Activated CD8-positive, alpha-beta T cell treated with anti-CD3 and anti-CD28 coated beads for 36 hours (primary cell): ENCODE results near the gene DUSP12. TPM values are rescaled to one million over a fixed set of nuclear protein-coding genes. Genes with fewer than 3 reads are reported as not detected.

ENCODE experiments used
- ATAC-seq: fragments of 200-7000 bp; cut with Tn5 transposase; one replicate; pipeline ENCODE4 v1.10.0; 2021; ENCODE audit warnings: mild to moderate bottlenecking, moderate library complexity
- CTCF ChIA-PET: fragments of 350-600 bp; sonication (Branson Sonifier 250); formaldehyde crosslinking; loops from one replicate; lab custom pipeline; 2021; ENCODE audit warnings: antibody characterized with exemption; lab: Charles Lee
- POLR2A ChIA-PET: fragments of 350-600 bp; sonication (Branson Sonifier 250); formaldehyde crosslinking; loops from one replicate; lab custom pipeline; 2021; ENCODE audit warnings: antibody characterized with exemption; lab: Charles Lee
- DNase-seq: peaks from one replicate; pipeline ENCODE4 v3.0.0-alpha.2; 2020
- H3K27ac Mint-ChIP-seq: one replicate; pipeline ENCODE4 v1.8.0; 2021; ENCODE audit warnings: mild to moderate bottlenecking, mixed read lengths
- H3K27me3 Mint-ChIP-seq: one replicate; pipeline ENCODE4 v1.8.0; 2021; ENCODE audit warnings: mixed read lengths
- H3K36me3 Mint-ChIP-seq: one replicate; pipeline ENCODE4 v1.8.0; 2021; ENCODE audit warnings: low read depth, mixed read lengths
- H3K4me1 Mint-ChIP-seq: one replicate; pipeline ENCODE4 v1.8.0; 2021; ENCODE audit warnings: low read depth, mixed read lengths
- H3K4me3 Mint-ChIP-seq: one replicate; pipeline ENCODE4 v1.8.0; 2021; ENCODE audit warnings: mild to moderate bottlenecking, moderate library complexity, mixed read lengths
- H3K9me3 Mint-ChIP-seq: one replicate; pipeline ENCODE4 v1.8.0; 2021; ENCODE audit warnings: mixed read lengths
- CTCF ChIP-seq: fragments of 200-600 bp; IDR thresholded peaks from one replicate; pipeline ENCODE4 v1.8.0; 2022; ENCODE audit warnings: antibody characterized with exemption, mild to moderate bottlenecking
- intact Hi-C: fragments of 100-400 bp; cut with micrococcal nuclease; formaldehyde crosslinking; loops from one replicate; pipeline ENCODE4 v1.10.0; 2022
- total RNA-seq, 2 experiments: library from RNA; stranded (reverse); gene quantifications; one replicate each; pipeline ENCODE4 v1.2.3, GENCODE V29; 2021

Gene DUSP12
- total RNA-seq, 2 experiments from 2014 or later: 25.3 to 25.4 TPM

GRCh38 chr1:161777261-161777660 lies 27.7 kb downstream of the DUSP12 start:
- Mint-ChIP-seq H3K36me3 (peaks cover 9% of the 10 kb centered on the region), H3K9me3 (no peaks in the 10 kb centered on the region), H3K27ac (no peak overlapping the region), H3K4me1 (peaks cover 15% of the 10 kb centered on the region), H3K4me3 (no peak overlapping the region), H3K27me3 (no peaks in the 10 kb centered on the region)
- ChIA-PET CTCF (interaction anchor here (1.4 kb wide), 1 partner anchor 15 kb away, joined by 7 read pairs; no protein-coding TSS in a partner anchor), POLR2A (interaction anchor here (1.4 kb wide), 1 partner anchor 10 kb away, joined by 3 read pairs; no protein-coding TSS in a partner anchor)
- no peak for ATAC-seq
- DNase-seq: no peak
- intact Hi-C loops: no loop called here
- no peak for TF ChIP-seq CTCF

- Mint-ChIP-seq H3K27me3 (no peaks in the 10 kb centered on the region), H3K36me3 (peaks cover 13% of the 10 kb centered on the region), H3K27ac (no peak overlapping the region), H3K4me1 (peaks cover 12% of the 10 kb centered on the region), H3K4me3 (no peak overlapping the region), H3K9me3 (no peaks in the 10 kb centered on the region)
- POLR2A ChIA-PET: no interaction called here
- ATAC-seq: no peak
- DNase-seq: no peak
- intact Hi-C loops: no loop called here
- no peak for TF ChIP-seq CTCF
- CTCF ChIA-PET: interaction anchor here (1.1 kb wide), 1 partner anchor 14 kb away, joined by 3 read pairs; no protein-coding TSS in a partner anchor
Measured at GRCh38 chr1:161778522-161778921, 28.9 kb downstream of the DUSP12 start.

DNA sequence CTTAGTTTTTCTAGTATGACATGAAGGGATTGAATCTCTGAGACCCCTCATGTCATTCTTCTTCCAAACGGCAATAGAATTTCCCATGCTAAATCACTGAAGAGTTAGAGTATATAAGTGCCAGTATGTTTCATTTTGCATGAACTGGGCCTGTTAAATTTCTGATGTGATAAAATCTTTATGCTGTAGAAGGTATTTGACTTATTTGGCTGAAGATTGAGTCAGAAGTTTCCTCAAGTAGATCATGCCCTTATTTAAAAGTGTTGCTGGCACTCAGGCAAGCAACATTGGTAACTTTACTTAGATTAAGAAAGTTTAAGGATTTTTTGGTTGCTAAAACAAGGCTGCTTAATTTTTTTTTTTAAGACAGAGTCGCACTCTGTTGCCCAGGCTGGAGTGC lies 29.8 kb downstream of the DUSP12 start:
- ChIA-PET CTCF (no interaction called here), POLR2A (no interaction called here)
- Mint-ChIP-seq H3K4me1 (peaks cover 6% of the 10 kb centered on the region), H3K36me3 (peaks cover 14% of the 10 kb centered on the region), H3K27me3 (no peaks in the 10 kb centered on the region), H3K4me3 (no peak overlapping the region), H3K9me3 (no peaks in the 10 kb centered on the region), H3K27ac (no peak overlapping the region)
- ATAC-seq (no peak), DNase-seq (no peak)
- TF ChIP-seq CTCF: no peak
- intact Hi-C loops: no loop called here

- Mint-ChIP-seq H3K4me1 (peaks cover 6% of the 10 kb centered on the region), H3K4me3 (no peak overlapping the region), H3K27ac (no peak overlapping the region), H3K27me3 (no peaks in the 10 kb centered on the region), H3K9me3 (no peaks in the 10 kb centered on the region), H3K36me3 (peaks cover 21% of the 10 kb centered on the region)
- POLR2A ChIA-PET: no interaction called here
- CTCF ChIA-PET: interaction anchor here (1.0 to 1.4 kb wide), 2 partner anchors 10 to 255 kb away, joined by 4 read pairs; no protein-coding TSS in a partner anchor
- intact Hi-C loops: no loop called here
- ATAC-seq (no peak), DNase-seq (no peak)
- no peak for TF ChIP-seq CTCF
Measured at GRCh38 chr1:161781995-161782394, 32.4 kb downstream of the DUSP12 start.

DNA sequence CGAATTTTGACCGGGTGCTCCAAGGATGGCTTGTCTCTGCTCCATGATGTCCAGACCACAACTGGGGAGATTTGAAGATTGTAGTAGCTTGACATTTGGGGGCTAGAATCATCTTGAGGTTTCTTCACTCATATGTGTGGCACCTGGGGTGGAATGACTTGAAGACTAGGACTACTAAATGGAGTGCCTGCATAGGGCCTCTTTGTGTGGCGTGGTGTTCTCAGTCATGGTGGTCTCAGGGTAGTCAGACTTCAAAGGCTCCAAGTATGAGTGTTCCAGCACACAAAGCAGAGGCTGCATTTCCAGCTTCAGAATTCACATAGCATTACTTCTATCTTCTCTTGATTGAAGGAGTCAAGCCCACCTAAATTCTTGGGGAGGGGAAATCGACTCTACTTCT lies 33.3 kb downstream of the DUSP12 start:
- no peaks in the 10 kb centered on the region for H3K27me3 Mint-ChIP-seq
- intact Hi-C loops: no loop called here
- peaks cover 24% of the 10 kb centered on the region for H3K36me3 Mint-ChIP-seq
- H3K27ac Mint-ChIP-seq: no peak overlapping the region
- H3K4me3 Mint-ChIP-seq: no peak overlapping the region
- ChIA-PET CTCF (interaction anchor here (1.0 to 1.4 kb wide), 2 partner anchors 9 to 254 kb away, joined by 4 read pairs; no protein-coding TSS in a partner anchor), POLR2A (no interaction called here)
- ATAC-seq (peak; percentile 34), DNase-seq (no peak)
- H3K4me1 Mint-ChIP-seq: peaks cover 6% of the 10 kb centered on the region
- H3K9me3 Mint-ChIP-seq: no peaks in the 10 kb centered on the region
- no peak for TF ChIP-seq CTCF
